ENCODE measurements around the gene RASGRP1. TPM values are rescaled to one million over a fixed set of nuclear protein-coding genes. Genes with fewer than 3 reads are reported as not detected.
A peak's percentile ranks its signal among the peaks of the same experiment; 100 is the strongest.

RASGRP1 gene
- total RNA-seq, 2 experiments from 2014 or later = 66.6 to 69.7 TPM

DNA sequence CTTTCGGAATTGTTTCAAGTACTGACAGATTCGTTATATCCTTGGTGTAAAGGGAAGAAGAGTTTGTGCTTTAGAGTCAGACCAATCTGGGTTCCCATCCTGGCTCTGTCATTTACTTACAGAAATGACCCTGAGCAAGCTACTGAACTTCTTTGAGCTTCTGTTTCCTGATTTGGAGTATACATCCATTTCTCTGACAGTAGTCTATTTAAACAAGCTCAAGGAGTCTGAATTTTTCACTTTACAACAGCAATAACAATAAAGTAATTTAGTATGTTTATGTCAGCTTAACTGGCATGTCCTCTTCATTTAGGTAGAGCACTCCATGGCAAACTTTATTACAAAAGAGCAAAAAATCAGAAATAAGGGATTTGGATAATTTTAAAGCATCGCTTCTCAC, 82.9 kb downstream of the RASGRP1 start:
- H3K4me1 ChIP-seq (ENCODE audit: insufficient read depth, low read length) = no peaks in the 10 kb centered on the region
- POLR2A ChIA-PET = interaction anchor here (1.3 to 1.4 kb wide), 3 partner anchors 207 to 218 kb away, joined by 3 to 5 read pairs (median 3); no protein-coding TSS in a partner anchor
- H3K4me3 ChIP-seq (ENCODE audit: low read length) = no peak overlapping the region
- H3K4me1 Mint-ChIP-seq (ENCODE audit: low read depth) = peaks cover 38% of the 10 kb centered on the region
- H3K27me3 ChIP-seq (ENCODE audit: control insufficient read depth in 1 of 2, insufficient read depth in 2 of 2, low read length in 2 of 2) = no peaks in the 10 kb centered on the region
- DNase-seq = no peak
- intact Hi-C loops (cut with DNase I, micrococcal nuclease) = loop anchor here in 1 of 2 experiments (10.0 kb wide), 1 partner anchor 53 kb away; no protein-coding TSS in a partner anchor
- H3K4me3 Mint-ChIP-seq = no peak overlapping the region
- H3K27ac ChIP-seq (ENCODE audit: low read depth in 1 of 2, low read length in 2 of 2) = peak overlapping the region in 1 of 2 donors; percentile 33
- H3K36me3 ChIP-seq (ENCODE audit: insufficient read depth, low read length) = peaks cover 46% of the 10 kb centered on the region
- H3K9me3 ChIP-seq (ENCODE audit: control insufficient read depth in 1 of 2, insufficient read depth in 1 of 2, low read length in 2 of 2) = no peaks in the 10 kb centered on the region
- H3K9me3 Mint-ChIP-seq = no peaks in the 10 kb centered on the region
- no peak for ATAC-seq (ENCODE audit: poor library complexity)
- no peaks in the 10 kb centered on the region for H3K27me3 Mint-ChIP-seq
- peaks cover 54% of the 10 kb centered on the region for H3K36me3 Mint-ChIP-seq (ENCODE audit: low read depth)
- TF ChIP-seq CTCF (IDR thresholded peaks at IDR 0.05) = no peak
- CTCF ChIA-PET = interaction anchor here (1.9 kb wide), 2 partner anchors 82 to 208 kb away, joined by 5 read pairs; partner anchors contain the start of gene RASGRP1
- H3K27ac Mint-ChIP-seq = peak overlapping the region; percentile 69

- Mint-ChIP-seq H3K4me3 (no peak overlapping the region), H3K27me3 (no peaks in the 10 kb centered on the region), H3K36me3 (ENCODE audit: low read depth) (peaks cover 56% of the 10 kb centered on the region), H3K27ac (peak overlapping the region; percentile 69), H3K4me1 (ENCODE audit: low read depth) (peaks cover 36% of the 10 kb centered on the region), H3K9me3 (no peaks in the 10 kb centered on the region)
- Histone ChIP-seq H3K27ac (ENCODE audit: low read depth in 1 of 2, low read length in 2 of 2) (no peak overlapping the region), H3K4me3 (ENCODE audit: low read length) (no peak overlapping the region), H3K36me3 (ENCODE audit: insufficient read depth, low read length) (peaks cover 45% of the 10 kb centered on the region), H3K9me3 (ENCODE audit: control insufficient read depth in 1 of 2, insufficient read depth in 1 of 2, low read length in 2 of 2) (no peaks in the 10 kb centered on the region), H3K4me1 (ENCODE audit: insufficient read depth, low read length) (no peaks in the 10 kb centered on the region), H3K27me3 (ENCODE audit: control insufficient read depth in 1 of 2, insufficient read depth in 2 of 2, low read length in 2 of 2) (no peaks in the 10 kb centered on the region)
- no peak for ATAC-seq (ENCODE audit: poor library complexity)
- ChIA-PET CTCF (interaction anchor here (1.9 kb wide), 1 partner anchor 209 kb away, joined by 5 read pairs; no protein-coding TSS in a partner anchor), POLR2A (no interaction called here)
- TF ChIP-seq CTCF (IDR thresholded peaks at IDR 0.05) = no peak
- intact Hi-C loops (cut with DNase I, micrococcal nuclease) = loop anchor here in 1 of 2 experiments (10.0 kb wide), 1 partner anchor 54 kb away; no protein-coding TSS in a partner anchor
- no peak for DNase-seq
Observed at GRCh38 chr15:38481113-38481512, 83.5 kb downstream of the RASGRP1 start.

DNA sequence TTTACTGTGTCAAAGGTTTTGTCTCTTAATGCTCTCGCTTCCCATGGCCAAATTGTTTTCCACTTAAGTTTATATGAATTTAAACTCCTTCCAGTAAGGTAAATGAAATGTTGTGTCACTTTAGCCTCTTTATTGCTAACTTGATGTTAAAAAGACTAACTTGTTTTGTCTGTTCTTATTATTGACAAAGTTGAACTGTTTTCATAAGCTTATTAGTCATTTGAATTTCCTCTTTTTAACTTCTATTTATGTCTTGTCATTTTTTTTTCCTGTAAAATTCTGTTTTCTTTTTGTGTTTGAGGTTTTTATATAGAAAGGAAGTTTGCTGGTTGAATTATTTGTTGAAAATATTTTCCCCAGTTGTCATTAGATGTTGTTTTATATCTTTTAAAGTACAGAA, 84.9 kb downstream of the RASGRP1 start:
- no peak overlapping the region for H3K4me3 ChIP-seq (ENCODE audit: low read length)
- no peak overlapping the region for H3K27ac ChIP-seq (ENCODE audit: low read depth in 1 of 2, low read length in 2 of 2)
- ChIA-PET CTCF (interaction anchor here (0.6 to 2.4 kb wide), 2 partner anchors 220 to 299 kb away, joined by 3 to 15 read pairs; no protein-coding TSS in a partner anchor), POLR2A (interaction anchor here (1.6 kb wide), 1 partner anchor 206 kb away, joined by 4 read pairs; no protein-coding TSS in a partner anchor)
- no peaks in the 10 kb centered on the region for H3K27me3 ChIP-seq (ENCODE audit: control insufficient read depth in 1 of 2, insufficient read depth in 2 of 2, low read length in 2 of 2)
- no peak for TF ChIP-seq CTCF (IDR thresholded peaks at IDR 0.05)
- H3K27me3 Mint-ChIP-seq = no peaks in the 10 kb centered on the region
- intact Hi-C loops (cut with DNase I, micrococcal nuclease) = loop anchor here (5.0 to 10.0 kb wide), 5 partner anchors 55 to 1285 kb away; no protein-coding TSS in a partner anchor
- no peak overlapping the region for H3K4me3 Mint-ChIP-seq
- no peaks in the 10 kb centered on the region for H3K9me3 Mint-ChIP-seq
- no peaks in the 10 kb centered on the region for H3K4me1 ChIP-seq (ENCODE audit: insufficient read depth, low read length)
- H3K27ac Mint-ChIP-seq = peak overlapping the region; percentile 0
- DNase-seq = no peak
- H3K4me1 Mint-ChIP-seq (ENCODE audit: low read depth) = peaks cover 28% of the 10 kb centered on the region
- H3K36me3 ChIP-seq (ENCODE audit: insufficient read depth, low read length) = peaks cover 51% of the 10 kb centered on the region
- H3K9me3 ChIP-seq (ENCODE audit: control insufficient read depth in 1 of 2, insufficient read depth in 1 of 2, low read length in 2 of 2) = no peaks in the 10 kb centered on the region
- ATAC-seq (ENCODE audit: poor library complexity) = no peak
- peaks cover 59% of the 10 kb centered on the region for H3K36me3 Mint-ChIP-seq (ENCODE audit: low read depth)
